HG02571 (cell line): Measurements from ENCODE around the gene RPS4Y2.

ENCODE experiments used
- ATAC-seq: cut with Tn5 transposase; IDR thresholded peaks from one replicate; pipeline ENCODE4 v1.9.1; 2021; ENCODE audit warnings: mild to moderate bottlenecking, moderate library complexity; ENCODE audit not compliant: unreplicated experiment

RPS4Y2 gene

GRCh38 chrY:20817067-20817466, 61.2 kb downstream of the RPS4Y2 start:
- ATAC-seq = no peak
